B cell (primary cell): Measurements from ENCODE around the gene IL15. TPM values are rescaled to one million over a fixed set of nuclear protein-coding genes. Genes with fewer than 3 reads are reported as not detected.

Experiments used
- ATAC-seq: fragments of 200-7000 bp; cut with Tn5 transposase; one replicate; pipeline ENCODE4 v1.10.0; 2021; ENCODE audit warnings: low read depth, mild to moderate bottlenecking, moderate number of reproducible peaks, moderate library complexity
- CTCF ChIA-PET: fragments of 350-600 bp; sonication (Branson Sonifier 250); formaldehyde crosslinking; loops from one replicate; lab custom pipeline; 2021; ENCODE audit warnings: antibody characterized with exemption, inconsistent platforms; lab: Charles Lee
- POLR2A ChIA-PET: fragments of 350-600 bp; sonication (Branson Sonifier 250); formaldehyde crosslinking; loops from one replicate; lab custom pipeline; 2021; ENCODE audit warnings: antibody characterized with exemption; lab: Charles Lee
- DNase-seq: peaks from one replicate; pipeline ENCODE4 v3.0.0; 2013
- H2AFZ ChIP-seq: 2 replicates; pipeline ENCODE4 v1.6.1; 2012; ENCODE audit warnings: mild to moderate bottlenecking, low read depth, low read length; ENCODE audit not compliant: insufficient read depth, poor library complexity, severe bottlenecking
- H3K27ac ChIP-seq, 2 donors: 1 replicate in 1 of 2; 2 replicates in 1 of 2; pipeline ENCODE4 v1.5.1; 2012 to 2013; ENCODE audit warnings: low read length in 2 of 2, mild to moderate bottlenecking in 2 of 2, moderate library complexity in 1 of 2
- H3K27me3 ChIP-seq, 4 experiments: fragments of 200-600 bp in 1 of 4; sonication (generic) in 1 of 4; replicated peaks in 1 of 4; 1 replicate in 2 of 4; 2 replicates in 2 of 4; pipeline versions ENCODE4 v1.6.1 to v1.7.0; 2013 to 2016; ENCODE audit warnings: low read length in 3 of 4, mild to moderate bottlenecking in 2 of 4, mixed read lengths in 1 of 4, moderate library complexity in 1 of 4; ENCODE audit not compliant: insufficient read depth in 4 of 4, control insufficient read depth in 3 of 4; ENCODE audit errors: control extremely low read depth in 1 of 4
- H3K36me3 ChIP-seq, 2 experiments: replicated peaks in 1 of 2; 1 replicate in 1 of 2; 2 replicates in 1 of 2; pipeline versions ENCODE4 v1.6.1 to v1.7.1; 2013; ENCODE audit warnings: low read length in 1 of 2; ENCODE audit not compliant: insufficient read depth in 2 of 2, control insufficient read depth in 1 of 2; ENCODE audit errors: control extremely low read depth in 1 of 2, extremely low read depth in 1 of 2
- H3K4me1 ChIP-seq, 2 donors: fragments of 200-600 bp in 1 of 2; sonication (generic) in 1 of 2; 1 replicate in 1 of 2; 2 replicates in 1 of 2; pipeline versions ENCODE4 v1.5.1 to v1.6.1; 2013 to 2017; ENCODE audit warnings: low read length in 2 of 2; ENCODE audit not compliant: control insufficient read depth in 2 of 2, insufficient read depth in 2 of 2
- H3K4me2 ChIP-seq: replicated peaks from 2 replicates; pipeline ENCODE3; 2012; ENCODE audit warnings: mild to moderate bottlenecking, low read depth, low read length; ENCODE audit not compliant: poor library complexity, severe bottlenecking
- H3K4me3 ChIP-seq, 5 experiments: fragments of 200-600 bp in 1 of 5; sonication (generic) in 1 of 5; 1 replicate in 3 of 5; 2 replicates in 2 of 5; pipeline versions ENCODE4 v1.5.1 to v1.7.0; 2011 to 2016; ENCODE audit warnings: low read length in 4 of 5, mild to moderate bottlenecking in 4 of 5, low read depth in 2 of 5, control low read depth in 1 of 5, moderate library complexity in 1 of 5; ENCODE audit not compliant: insufficient read depth in 1 of 5; ENCODE audit errors: control extremely low read depth in 1 of 5, extremely low read depth in 1 of 5
- H3K79me2 ChIP-seq: fragments of 200-600 bp; sonication (generic); one replicate; pipeline ENCODE4 v1.6.0; 2016; ENCODE audit warnings: low read length; ENCODE audit not compliant: control insufficient read depth, insufficient read depth
- H3K9ac ChIP-seq: fragments of 200-600 bp; sonication (generic); 2 replicates; pipeline ENCODE4 v1.6.1; 2017; ENCODE audit warnings: mild to moderate bottlenecking, low read length, moderate library complexity
- H3K9me3 ChIP-seq, 3 donors: one replicate each; pipeline versions ENCODE4 v1.6.1 to v1.7.1; 2013; ENCODE audit warnings: low read length in 2 of 3; ENCODE audit not compliant: control insufficient read depth in 2 of 3, insufficient read depth in 1 of 3; ENCODE audit errors: control extremely low read depth in 1 of 3
- H4K20me1 ChIP-seq: 2 replicates; pipeline ENCODE4 v1.6.0; 2012; ENCODE audit warnings: mild to moderate bottlenecking, low read length; ENCODE audit not compliant: insufficient read depth, control insufficient read depth, poor library complexity, severe bottlenecking
- H3K27ac Mint-ChIP-seq: one replicate; pipeline ENCODE4 v1.8.0; 2021; ENCODE audit warnings: mixed read lengths
- H3K27me3 Mint-ChIP-seq: one replicate; pipeline ENCODE4 v1.8.0; 2021; ENCODE audit warnings: mixed read lengths
- H3K4me1 Mint-ChIP-seq: one replicate; pipeline ENCODE4 v1.8.0; 2021; ENCODE audit warnings: mixed read lengths
- H3K4me3 Mint-ChIP-seq: one replicate; pipeline ENCODE4 v1.8.0; 2021; ENCODE audit warnings: mixed read lengths
- H3K9me3 Mint-ChIP-seq: one replicate; pipeline ENCODE4 v1.8.0; 2022; ENCODE audit warnings: mixed read lengths; ENCODE audit not compliant: insufficient read depth
- EZH2 ChIP-seq: IDR thresholded peaks from 2 replicates; pipeline ENCODE4 v1.6.1; 2012; ENCODE audit warnings: borderline replicate concordance, low read depth, mild to moderate bottlenecking, moderate library complexity, low read length; ENCODE audit not compliant: insufficient read depth, poor library complexity, severe bottlenecking
- WGBS: methylation state at CpG from one replicate; pipeline ENCODE4 v1.1.5; 2013; ENCODE audit warnings: missing lambda C conversion rate; ENCODE audit not compliant: insufficient coverage; 5-methylcytosine and 5-hydroxymethylcytosine counted together
- intact Hi-C: fragments of 100-400 bp; cut with micrococcal nuclease; formaldehyde crosslinking; loops from one replicate; pipeline ENCODE4 v1.10.0; 2022
- polyA plus RNA-seq: library from polyadenylated mRNA; depleted of rRNA; stranded (reverse); fragments of >200 nt; gene quantifications from 2 replicates; pipeline ENCODE4 v1.2.3, GENCODE V29; 2012
- total RNA-seq, 2 donors: library from RNA; stranded (reverse); fragments of 120-200 nt in 1 of 2; gene quantifications; 1 replicate in 1 of 2; 2 replicates in 1 of 2; pipeline versions ENCODE4 v1.2.3 to v1.2.4, GENCODE V29; 2013 to 2022
- TF ChIP-seq, protein P1 (sequence below): fragments of 200-600 bp; IDR thresholded peaks from one replicate; pipeline ENCODE4 v1.8.0; 2022; ENCODE audit warnings: antibody characterized with exemption, mild to moderate bottlenecking

Gene IL15
- total and polyA plus RNA-seq, 2 donors (not counting 1 experiment from before 2014, with no cell fraction given) = 6.1 to 11.5 TPM

DNA sequence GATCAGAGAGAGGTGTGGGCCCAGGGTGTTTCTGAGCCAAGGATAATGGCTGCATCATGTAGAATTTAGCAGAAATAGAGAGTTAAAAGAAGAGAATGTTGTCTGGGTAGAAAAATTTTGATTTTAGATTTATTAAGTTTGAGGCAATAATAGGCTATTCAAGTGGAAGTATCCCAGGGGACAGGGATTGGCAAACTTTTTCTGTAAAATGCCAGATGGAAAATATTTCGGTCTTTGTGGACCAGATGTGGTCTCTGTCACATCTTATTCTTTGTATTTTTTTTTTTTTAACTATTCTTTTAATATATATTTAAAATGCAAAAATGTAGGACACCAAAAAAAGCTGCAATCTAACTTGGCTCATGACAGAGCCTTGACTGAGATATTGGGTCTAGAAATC is 33.1 kb downstream of the IL15 start:
- no CpG with 5 or more reads among the region's 1 CpG for WGBS
- Mint-ChIP-seq H3K27me3 (no peaks in the 10 kb centered on the region), H3K27ac (no peak overlapping the region), H3K4me3 (no peak overlapping the region), H3K9me3 (no peaks in the 10 kb centered on the region), H3K4me1 (no peaks in the 10 kb centered on the region)
- H3K36me3 ChIP-seq = peaks cover 0 to 1% of the 10 kb centered on the region in 2 experiments
- no peak overlapping the region for H2AFZ ChIP-seq
- H3K4me3 ChIP-seq = no peak overlapping the region
- CTCF ChIA-PET = no interaction called here
- intact Hi-C loops = no loop called here
- TF ChIP-seq EZH2 = no peak
- TF ChIP-seq, protein P1, sequence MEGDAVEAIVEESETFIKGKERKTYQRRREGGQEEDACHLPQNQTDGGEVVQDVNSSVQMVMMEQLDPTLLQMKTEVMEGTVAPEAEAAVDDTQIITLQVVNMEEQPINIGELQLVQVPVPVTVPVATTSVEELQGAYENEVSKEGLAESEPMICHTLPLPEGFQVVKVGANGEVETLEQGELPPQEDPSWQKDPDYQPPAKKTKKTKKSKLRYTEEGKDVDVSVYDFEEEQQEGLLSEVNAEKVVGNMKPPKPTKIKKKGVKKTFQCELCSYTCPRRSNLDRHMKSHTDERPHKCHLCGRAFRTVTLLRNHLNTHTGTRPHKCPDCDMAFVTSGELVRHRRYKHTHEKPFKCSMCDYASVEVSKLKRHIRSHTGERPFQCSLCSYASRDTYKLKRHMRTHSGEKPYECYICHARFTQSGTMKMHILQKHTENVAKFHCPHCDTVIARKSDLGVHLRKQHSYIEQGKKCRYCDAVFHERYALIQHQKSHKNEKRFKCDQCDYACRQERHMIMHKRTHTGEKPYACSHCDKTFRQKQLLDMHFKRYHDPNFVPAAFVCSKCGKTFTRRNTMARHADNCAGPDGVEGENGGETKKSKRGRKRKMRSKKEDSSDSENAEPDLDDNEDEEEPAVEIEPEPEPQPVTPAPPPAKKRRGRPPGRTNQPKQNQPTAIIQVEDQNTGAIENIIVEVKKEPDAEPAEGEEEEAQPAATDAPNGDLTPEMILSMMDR = no peak
- H3K9ac ChIP-seq = no peak overlapping the region
- no peaks in the 10 kb centered on the region for H3K27me3 ChIP-seq
- H3K4me2 ChIP-seq = no peak overlapping the region
- ATAC-seq (no peak), DNase-seq (no peak)
- no peaks in the 10 kb centered on the region for H3K9me3 ChIP-seq
- H4K20me1 ChIP-seq = no peaks in the 10 kb centered on the region
- H3K4me1 ChIP-seq = no peaks in the 10 kb centered on the region
- POLR2A ChIA-PET = no interaction called here
- H3K27ac ChIP-seq = no peak overlapping the region
- no peaks in the 10 kb centered on the region for H3K79me2 ChIP-seq

- Histone ChIP-seq H3K9me3 (no peaks in the 10 kb centered on the region), H3K27me3 (no peaks in the 10 kb centered on the region), H2AFZ (no peak overlapping the region), H3K36me3 (no peaks in the 10 kb centered on the region), H3K4me2 (no peak overlapping the region), H3K79me2 (no peaks in the 10 kb centered on the region), H3K9ac (no peak overlapping the region), H3K4me3 (no peak overlapping the region), H4K20me1 (no peaks in the 10 kb centered on the region), H3K4me1 (no peaks in the 10 kb centered on the region), H3K27ac (no peak overlapping the region)
- ChIA-PET POLR2A (no interaction called here), CTCF (no interaction called here)
- H3K27me3 Mint-ChIP-seq = no peaks in the 10 kb centered on the region
- no peak overlapping the region for H3K4me3 Mint-ChIP-seq
- H3K9me3 Mint-ChIP-seq = no peaks in the 10 kb centered on the region
- no peak overlapping the region for H3K27ac Mint-ChIP-seq
- DNase-seq (no peak), ATAC-seq (no peak)
- intact Hi-C loops = no loop called here
- WGBS = no CpG with 5 or more reads among the region's 2 CpGs
- H3K4me1 Mint-ChIP-seq = no peaks in the 10 kb centered on the region
- TF ChIP-seq, protein P1 = no peak
- no peak for TF ChIP-seq EZH2
Observed at GRCh38 chr4:141675384-141675783, 39.0 kb downstream of the IL15 start.
